A549 treated with Mapracorat at 1 μM for 4 hours (cell line): Measurements from ENCODE around the gene ELL. TPM values are rescaled to one million over a fixed set of nuclear protein-coding genes. Genes with fewer than 3 reads are reported as not detected.

Experiments used
- total RNA-seq: library from RNA; stranded (reverse); fragments of 200-300 nt; extraction: Qiagen RNA extraction; gene quantifications from 5 replicates; pipeline ENCODE4 v1.2.3, GENCODE V29; 2022

ELL gene
- 3.8 to 6.0 TPM (median 5.3 TPM) in 5 replicates for total RNA-seq

GRCh38 chr19:18521692-18522123, at the start of gene ELL:
Gene ELL, minus strand, starts transcription at chr19:18522070. Its CDS starts 15 bp downstream, at chr19:18522055.

GRCh38 chr19:18557411-18558201, 35.7 kb upstream of the ELL start, which contains the start of gene KXD1:
Gene KXD1, plus strand, starts transcription at chr19:18557870. Its CDS starts 4,187 bp downstream, at chr19:18562057.

GRCh38 chr19:18542941-18543813, 21.3 kb upstream of the ELL start, which contains the start of gene FKBP8:
Gene FKBP8, minus strand, starts transcription at chr19:18543573. Its CDS starts 1,603 bp downstream, at chr19:18541970.

GRCh38 chr19:18437491-18438330, 84.2 kb downstream of the ELL start, which contains the start of gene ISYNA1:
Gene ISYNA1, minus strand, starts transcription at chr19:18438133. Its CDS starts 154 bp downstream, at chr19:18437979.

GRCh38 chr19:18419195-18419698, 102.6 kb downstream of the ELL start, which contains the start of gene SSBP4:
Gene SSBP4, plus strand, starts transcription at chr19:18419398. Its CDS starts 251 bp downstream, at chr19:18419649.

GRCh38 chr19:18397242-18398202, 124.3 kb downstream of the ELL start, which contains the start of gene LRRC25:
Gene LRRC25, minus strand, starts transcription at chr19:18397622. Its CDS starts 659 bp downstream, at chr19:18396963.

Other genes with a start within 250 kb of the ELL start
- 0.40 to 0.77 TPM (median 0.64 TPM) in 5 replicates for gene IQCN, start 247.6 kb downstream of the ELL start, total RNA-seq
- 23.8 to 57.9 TPM (median 47.3 TPM) in 5 replicates for gene JUND, start 240.4 kb downstream of the ELL start, total RNA-seq
- 220 to 248 TPM (median 240 TPM) in 5 replicates for gene LSM4, start 199.0 kb downstream of the ELL start, total RNA-seq
- gene PGPEP1, start 181.5 kb downstream of the ELL start, total RNA-seq = 1.5 to 4.4 TPM (median 2.9 TPM) in 5 replicates
- 14.5 to 31.3 TPM (median 24.7 TPM) in 5 replicates for gene GDF15, start 135.9 kb downstream of the ELL start, total RNA-seq
- 0.06 TPM in 1 of 5 replicates, not detected in the others for gene LRRC25, start 124.4 kb downstream of the ELL start, total RNA-seq
- gene SSBP4, start 102.7 kb downstream of the ELL start, total RNA-seq = 36.0 to 47.5 TPM (median 45.6 TPM) in 5 replicates
- 30.5 to 45.1 TPM (median 41.8 TPM) in 5 replicates for gene ISYNA1, start 83.9 kb downstream of the ELL start, total RNA-seq
- gene FKBP8, start 21.5 kb upstream of the ELL start, total RNA-seq = 119 to 157 TPM (median 147 TPM) in 5 replicates
- 90.2 to 103 TPM (median 98.8 TPM) in 5 replicates for gene KXD1, start 35.8 kb upstream of the ELL start, total RNA-seq
- gene UBA52, start 49.8 kb upstream of the ELL start, total RNA-seq = 1,110 to 1,215 TPM (median 1,145 TPM) in 5 replicates
- gene REX1BD, start 66.7 kb upstream of the ELL start, total RNA-seq = 40.4 to 62.8 TPM (median 60.6 TPM) in 5 replicates
- 3.0 to 7.7 TPM (median 5.0 TPM) in 5 replicates for gene CRLF1, start 84.7 kb upstream of the ELL start, total RNA-seq
- 4.8 to 7.3 TPM (median 6.5 TPM) in 5 replicates for gene TMEM59L, start 90.8 kb upstream of the ELL start, total RNA-seq
- gene KLHL26, start 115.0 kb upstream of the ELL start, total RNA-seq = 2.6 to 5.3 TPM (median 3.7 TPM) in 5 replicates
- gene CRTC1, start 161.6 kb upstream of the ELL start, total RNA-seq = 2.5 to 4.6 TPM (median 4.1 TPM) in 5 replicates